GM23248 (cell line): ENCODE data around the gene GPC3. TPM values are rescaled to one million over a fixed set of nuclear protein-coding genes. Genes with fewer than 3 reads are reported as not detected.

Experiments
- DNase-seq: peaks from one replicate; pipeline ENCODE4 v3.0.0-alpha.2; 2015
- H2AFZ ChIP-seq: fragments of 200-600 bp; sonication (generic); 2 replicates; pipeline ENCODE4 v1.6.1; 2016; ENCODE audit warnings: antibody characterized with exemption
- H3F3A ChIP-seq: fragments of 200-600 bp; sonication (generic); 2 replicates; pipeline ENCODE4 v1.6.1; 2016; ENCODE audit warnings: mild to moderate bottlenecking, antibody characterized with exemption, mixed run types; ENCODE audit not compliant: insufficient read depth
- H3K27ac ChIP-seq: fragments of 200-600 bp; sonication (generic); 2 replicates; pipeline ENCODE4 v1.5.1; 2016; ENCODE audit warnings: mild to moderate bottlenecking
- H3K27me3 ChIP-seq: fragments of 200-600 bp; sonication (generic); replicated peaks from 2 replicates; pipeline ENCODE4 v1.6.1; 2016; ENCODE audit warnings: mild to moderate bottlenecking; ENCODE audit not compliant: insufficient read depth
- H3K36me3 ChIP-seq: fragments of 200-600 bp; sonication (generic); 2 replicates; pipeline ENCODE4 v1.6.1; 2016; ENCODE audit warnings: low read depth, mild to moderate bottlenecking
- H3K4me1 ChIP-seq: fragments of 200-600 bp; sonication (generic); 2 replicates; pipeline ENCODE4 v1.6.1; 2016; ENCODE audit warnings: mild to moderate bottlenecking; ENCODE audit not compliant: insufficient read depth
- H3K4me2 ChIP-seq: fragments of 200-600 bp; sonication (generic); one replicate; pipeline ENCODE4 v1.6.1; 2016; ENCODE audit warnings: mild to moderate bottlenecking; ENCODE audit not compliant: unreplicated experiment
- H3K4me3 ChIP-seq: fragments of 200-600 bp; sonication (generic); 2 replicates; pipeline ENCODE4 v1.5.1; 2016; ENCODE audit warnings: mild to moderate bottlenecking
- H3K79me2 ChIP-seq: fragments of 200-600 bp; sonication (generic); 2 replicates; pipeline ENCODE4 v1.6.1; 2016; ENCODE audit warnings: mild to moderate bottlenecking; ENCODE audit not compliant: insufficient read depth
- H3K9ac ChIP-seq: fragments of 200-600 bp; sonication (generic); 2 replicates; pipeline ENCODE4 v1.6.1; 2016; ENCODE audit warnings: mild to moderate bottlenecking
- H3K9me2 ChIP-seq: fragments of 200-600 bp; sonication (generic); 2 replicates; pipeline ENCODE4 v1.6.1; 2016; ENCODE audit warnings: mixed run types, mild to moderate bottlenecking, moderate library complexity; ENCODE audit not compliant: insufficient read depth
- H3K9me3 ChIP-seq: fragments of 200-600 bp; sonication (generic); one replicate; pipeline ENCODE4 v1.6.1; 2017; ENCODE audit warnings: low read depth
- H4K20me1 ChIP-seq: fragments of 200-600 bp; sonication (generic); 2 replicates; pipeline ENCODE4 v1.6.0; 2016; ENCODE audit not compliant: insufficient read depth
- EZH2 ChIP-seq: fragments of 200-600 bp; sonication (generic); IDR thresholded peaks from 2 replicates; pipeline ENCODE4 v1.6.1; 2018; ENCODE audit warnings: antibody characterized with exemption, mild to moderate bottlenecking; ENCODE audit not compliant: insufficient read depth, poor library complexity, severe bottlenecking
- EZH2phosphoT487 ChIP-seq: fragments of 200-600 bp; sonication (generic); IDR thresholded peaks from 2 replicates; pipeline ENCODE4 v1.6.1; 2018; ENCODE audit warnings: antibody characterized with exemption, moderate library complexity, mild to moderate bottlenecking, low read depth; ENCODE audit not compliant: insufficient read depth
- WGBS, 2 experiments: methylation state at CpG; one replicate each; pipeline ENCODE4 v1.1.6; 2015 to 2017; ENCODE audit warnings: low lambda C conversion rate in 2 of 2, low coverage in 1 of 2; ENCODE audit errors: missing lambda C conversion rate in 2 of 2; 5-methylcytosine and 5-hydroxymethylcytosine counted together
- in situ Hi-C: fragments of 300-500 bp; cut with MboI; formaldehyde crosslinking; loops from 2 replicates; pipeline ENCODE4 v1.15.0; 2020
- polyA plus RNA-seq: library from polyadenylated mRNA; unstranded; fragments of >200 nt; fragmentation: Nextera tagmentation; extraction: Ambion mirVana; gene quantifications from 2 replicates; pipeline ENCODE4 v1.2.1, GENCODE V29; 2016
- total RNA-seq: library from RNA; depleted of rRNA; stranded (reverse); fragments of >200 nt; shearing (Covaris generic); gene quantifications from 2 replicates; pipeline ENCODE4 v1.2.3, GENCODE V29; 2014

GPC3 gene
- total and polyA plus RNA-seq, 2 experiments from 2014 or later = not detected

GRCh38 chrX:133555782-133556458 lies 429.5 kb downstream of the GPC3 start:
- H3K27ac ChIP-seq = no peak overlapping the region
- H3K79me2 ChIP-seq = no peaks in the 10 kb centered on the region

DNA sequence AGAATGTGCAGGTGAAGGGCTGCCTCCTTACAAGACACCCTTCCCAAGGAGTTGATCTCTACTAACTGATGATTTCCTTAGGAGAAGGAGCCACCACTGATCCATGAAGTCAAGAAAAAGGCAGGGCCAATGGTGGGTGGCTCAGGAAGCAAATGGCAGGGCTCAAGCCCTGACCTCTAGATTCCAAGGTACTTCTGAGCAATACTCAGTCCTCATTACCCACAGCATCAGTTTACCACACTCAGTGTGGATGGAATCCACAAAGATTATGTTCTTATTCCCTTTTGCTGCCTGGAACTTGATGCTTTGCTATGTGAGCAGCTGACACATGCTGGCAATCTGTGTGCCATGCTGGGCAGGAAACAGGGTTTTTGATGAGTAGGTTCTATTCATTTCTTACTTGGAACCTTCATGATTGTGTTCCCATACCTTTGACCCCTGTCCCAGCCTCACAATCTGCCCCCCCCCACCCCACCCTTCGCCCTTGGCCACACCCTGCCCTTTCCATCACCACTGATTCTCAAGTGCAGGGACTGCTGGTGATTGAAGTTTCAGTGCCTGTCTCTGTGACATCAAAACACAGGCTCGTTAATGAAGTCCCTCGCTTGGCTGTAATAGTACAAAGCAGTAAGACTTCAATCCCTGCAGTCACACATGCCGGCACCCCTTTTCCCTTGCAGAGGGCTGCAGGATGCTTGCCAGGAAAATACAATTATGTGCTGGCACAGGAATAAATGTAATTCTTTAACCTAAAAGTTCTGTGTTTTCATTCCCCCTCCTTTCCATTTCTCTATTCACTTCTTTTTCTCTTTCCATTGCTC lies 434.5 kb downstream of the GPC3 start:
- no peaks in the 10 kb centered on the region for H3K9me2 ChIP-seq
- no peaks in the 10 kb centered on the region for H3F3A ChIP-seq
- no peak overlapping the region for H3K9ac ChIP-seq
- H2AFZ ChIP-seq = no peak overlapping the region
- H3K4me2 ChIP-seq = no peak overlapping the region
- no peaks in the 10 kb centered on the region for H3K79me2 ChIP-seq
- H3K36me3 ChIP-seq = no peaks in the 10 kb centered on the region
- no peaks in the 10 kb centered on the region for H4K20me1 ChIP-seq
- WGBS, 2 experiments = 20 to 26% methylated on average over 4 of the region's 4 CpGs
- no peak overlapping the region for H3K4me3 ChIP-seq
- H3K9me3 ChIP-seq = no peaks in the 10 kb centered on the region
- in situ Hi-C loops = no loop called here
- H3K4me1 ChIP-seq = no peaks in the 10 kb centered on the region
- no peak for DNase-seq
- H3K27me3 ChIP-seq = no peaks in the 10 kb centered on the region
- TF ChIP-seq EZH2phosphoT487 (no peak), EZH2 (no peak)
- no peak overlapping the region for H3K27ac ChIP-seq

More at GRCh38 chrX:133555782-133556458, 429.5 kb downstream of the GPC3 start:
- Histone ChIP-seq H3K9me3 (no peaks in the 10 kb centered on the region), H3K9me2 (no peaks in the 10 kb centered on the region), H3F3A (no peaks in the 10 kb centered on the region), H3K9ac (no peak overlapping the region), H3K4me1 (no peaks in the 10 kb centered on the region), H4K20me1 (no peaks in the 10 kb centered on the region), H3K36me3 (no peaks in the 10 kb centered on the region), H3K4me2 (no peak overlapping the region), H3K27me3 (no peaks in the 10 kb centered on the region), H3K4me3 (no peak overlapping the region), H2AFZ (no peak overlapping the region)
- WGBS, 2 experiments = 64 to 76% methylated on average over 1 to 2 of the region's 2 CpGs
- no peak for TF ChIP-seq EZH2phosphoT487
- TF ChIP-seq EZH2 = no peak
- no peak for DNase-seq
- in situ Hi-C loops = no loop called here

GRCh38 chrX:133549295-133549933 lies 436.0 kb downstream of the GPC3 start:
- Histone ChIP-seq H3F3A (no peaks in the 10 kb centered on the region), H3K4me1 (no peaks in the 10 kb centered on the region), H3K79me2 (no peaks in the 10 kb centered on the region), H3K27me3 (no peaks in the 10 kb centered on the region), H3K36me3 (no peaks in the 10 kb centered on the region), H3K9me2 (no peaks in the 10 kb centered on the region), H3K4me2 (no peak overlapping the region), H3K27ac (no peak overlapping the region), H3K9me3 (no peaks in the 10 kb centered on the region), H4K20me1 (no peaks in the 10 kb centered on the region), H2AFZ (no peak overlapping the region), H3K9ac (no peak overlapping the region), H3K4me3 (no peak overlapping the region)
- no peak for DNase-seq
- TF ChIP-seq EZH2 = no peak
- TF ChIP-seq EZH2phosphoT487 = no peak
- in situ Hi-C loops = no loop called here

GRCh38 chrX:133546441-133546840 lies 439.0 kb downstream of the GPC3 start:
- H3K4me3 ChIP-seq = no peak overlapping the region
- H4K20me1 ChIP-seq = no peaks in the 10 kb centered on the region
- H3K9me2 ChIP-seq = no peaks in the 10 kb centered on the region
- no peaks in the 10 kb centered on the region for H3K79me2 ChIP-seq
- H3K9me3 ChIP-seq = no peaks in the 10 kb centered on the region
- H3K36me3 ChIP-seq = no peaks in the 10 kb centered on the region
- in situ Hi-C loops = no loop called here
- H3K4me2 ChIP-seq = no peak overlapping the region
- H3F3A ChIP-seq = no peaks in the 10 kb centered on the region
- H3K27me3 ChIP-seq = no peaks in the 10 kb centered on the region
- no peak overlapping the region for H3K9ac ChIP-seq
- no peak for DNase-seq
- no peaks in the 10 kb centered on the region for H3K4me1 ChIP-seq
- TF ChIP-seq EZH2 = no peak
- TF ChIP-seq EZH2phosphoT487 = no peak
- H3K27ac ChIP-seq = no peak overlapping the region
- H2AFZ ChIP-seq = no peak overlapping the region
